Effector memory CD8-positive, alpha-beta T cell (primary cell): Measurements from ENCODE around the gene CCDC70.
"Not testable (repeated sequence)": the region's sequence is repeated elsewhere in the genome, so short reads cannot be mapped to it uniquely, and the experiment has no call there.

Experiments used
- ATAC-seq: fragments of 150-1000 bp; cut with Tn5 transposase; replicated peaks from 2 replicates; pipeline ENCODE4 v1.10.0; 2021; ENCODE audit warnings: mild to moderate bottlenecking, moderate library complexity
- DNase-seq, 3 experiments: peaks; one replicate each; pipeline ENCODE4 v3.0.0; 2021
- H3K27ac Mint-ChIP-seq, 2 donors: one replicate each; pipeline ENCODE4 v1.8.0; 2022; ENCODE audit warnings: mild to moderate bottlenecking in 2 of 2, mixed read lengths in 2 of 2, moderate library complexity in 2 of 2
- H3K27me3 Mint-ChIP-seq, 2 donors: one replicate each; pipeline ENCODE4 v1.8.0; 2022; ENCODE audit warnings: mixed read lengths in 2 of 2
- H3K36me3 Mint-ChIP-seq: one replicate; pipeline ENCODE4 v1.8.0; 2022; ENCODE audit warnings: mild to moderate bottlenecking, moderate library complexity, mixed read lengths; ENCODE audit not compliant: insufficient read depth
- H3K4me1 Mint-ChIP-seq, 2 donors: one replicate each; pipeline ENCODE4 v1.8.0; 2022; ENCODE audit warnings: low read depth in 2 of 2, mixed read lengths in 2 of 2
- H3K4me3 Mint-ChIP-seq, 2 donors: one replicate each; pipeline ENCODE4 v1.8.0; 2022; ENCODE audit warnings: mild to moderate bottlenecking in 2 of 2, mixed read lengths in 2 of 2, moderate library complexity in 2 of 2
- H3K9me3 Mint-ChIP-seq, 2 donors: one replicate each; pipeline ENCODE4 v1.8.0; 2022; ENCODE audit warnings: mixed read lengths in 2 of 2

CCDC70 gene

DNA sequence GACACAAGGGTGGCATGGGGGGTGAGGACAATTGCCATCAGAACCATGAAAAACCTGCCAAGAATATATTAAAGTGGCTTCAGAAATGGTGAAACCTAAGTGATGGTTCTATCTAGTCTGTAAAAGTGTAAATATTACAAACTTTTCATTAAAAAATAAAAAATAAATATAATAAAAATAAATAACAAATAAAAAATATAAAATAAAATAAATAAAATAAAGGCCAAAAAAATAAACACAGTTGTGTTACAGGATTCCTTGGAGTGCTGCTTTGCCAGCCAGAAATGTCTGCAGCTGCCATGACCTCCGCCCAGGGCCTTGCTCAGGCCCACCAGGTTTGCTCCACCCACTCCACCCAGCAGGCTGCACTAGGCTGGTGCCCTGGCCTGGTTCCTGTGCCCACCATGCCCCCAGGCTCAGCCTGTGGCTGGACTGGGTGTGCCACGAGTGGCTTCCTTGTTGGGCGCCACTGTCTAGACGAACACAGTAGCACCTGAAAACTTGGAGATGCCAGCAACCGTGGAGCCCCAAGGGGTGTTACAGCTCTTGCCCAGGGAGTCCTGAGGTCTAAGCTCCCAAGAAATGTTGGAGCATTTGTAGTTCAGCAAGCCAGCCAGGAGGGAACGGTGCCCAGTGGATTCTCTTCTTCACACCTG, 20.9 kb downstream of the CCDC70 start:
- ATAC-seq = no peak
- Mint-ChIP-seq H3K4me3 (no peak overlapping the region), H3K27ac (no peak overlapping the region), H3K4me1 (no peaks in the 10 kb centered on the region), H3K27me3 (peaks cover 0 to 20% of the 10 kb centered on the region in 2 donors), H3K36me3 (no peaks in the 10 kb centered on the region), H3K9me3 (no peaks in the 10 kb centered on the region)
- DNase-seq = no peak

DNA sequence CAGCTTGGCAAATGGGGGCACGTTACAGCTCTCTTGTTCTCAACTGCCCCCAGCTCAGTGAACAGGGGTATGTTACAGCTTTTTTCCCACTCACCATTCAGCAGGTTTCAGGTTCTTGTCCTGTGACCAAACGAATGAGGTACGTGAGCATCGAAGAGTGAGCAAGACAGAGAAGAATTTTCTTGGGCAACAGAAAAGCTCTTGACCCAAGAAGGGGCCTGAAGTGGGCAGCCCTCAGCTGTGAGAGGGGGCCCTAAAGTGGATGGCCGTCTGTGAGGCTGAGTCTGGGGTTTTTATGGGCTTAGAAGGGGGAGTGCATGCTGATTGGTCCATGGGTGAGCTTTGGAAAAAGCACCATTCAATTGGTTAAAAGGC, 21.4 kb downstream of the CCDC70 start:
- no peaks in the 10 kb centered on the region for H3K4me1 Mint-ChIP-seq
- H3K36me3 Mint-ChIP-seq = no peaks in the 10 kb centered on the region
- no peak overlapping the region for H3K4me3 Mint-ChIP-seq
- H3K27ac Mint-ChIP-seq = no peak overlapping the region
- DNase-seq = no peak
- H3K27me3 Mint-ChIP-seq = peaks cover 0 to 16% of the 10 kb centered on the region in 2 donors
- no peaks in the 10 kb centered on the region for H3K9me3 Mint-ChIP-seq
- no peak for ATAC-seq

DNA sequence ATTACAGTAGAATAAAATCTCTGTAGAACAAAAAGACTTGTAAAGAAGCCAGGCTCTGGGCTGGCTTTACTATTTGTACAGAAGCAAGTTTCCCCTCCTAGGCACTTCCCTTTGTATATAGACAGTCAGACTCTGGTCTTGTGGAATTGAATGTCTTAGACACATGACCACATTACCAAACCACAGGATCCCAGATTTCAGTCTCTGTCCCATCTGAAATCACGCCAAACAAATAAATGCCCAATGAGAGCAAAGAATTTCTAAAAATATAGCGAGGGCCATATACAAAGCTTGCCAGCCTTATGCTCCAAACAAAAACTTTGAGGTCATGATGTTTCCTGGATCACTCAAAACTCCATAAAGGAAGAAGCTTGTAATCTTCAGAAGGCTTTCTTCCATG, 23.9 kb downstream of the CCDC70 start:
- DNase-seq (no peak), ATAC-seq (no peak)
- H3K4me1 Mint-ChIP-seq = no peaks in the 10 kb centered on the region
- no peaks in the 10 kb centered on the region for H3K9me3 Mint-ChIP-seq
- no peak overlapping the region for H3K4me3 Mint-ChIP-seq
- no peak overlapping the region for H3K27ac Mint-ChIP-seq
- H3K27me3 Mint-ChIP-seq = peaks cover 0 to 23% of the 10 kb centered on the region in 2 donors
- H3K36me3 Mint-ChIP-seq = no peaks in the 10 kb centered on the region

DNA sequence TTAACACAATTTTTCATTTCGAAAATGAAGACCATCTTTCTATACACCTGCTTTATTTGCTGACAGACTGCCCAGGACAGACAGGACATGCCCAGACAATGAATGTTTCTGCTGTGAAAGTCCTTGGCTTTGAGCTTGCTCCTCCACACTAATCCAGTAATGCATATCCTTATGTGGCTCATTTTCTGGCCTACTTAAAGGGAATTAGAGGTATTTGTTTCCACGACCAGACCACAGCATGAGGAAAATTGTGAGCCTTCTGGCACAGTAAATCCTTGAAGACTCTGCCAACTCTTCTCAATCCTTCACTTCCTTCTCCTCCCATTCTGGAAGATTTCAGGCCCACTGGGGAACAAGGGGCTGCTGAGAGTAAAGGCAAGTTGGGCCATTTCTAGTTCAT, 25.7 kb downstream of the CCDC70 start:
- ATAC-seq (no peak), DNase-seq (no peak)
- Mint-ChIP-seq H3K9me3 (no peaks in the 10 kb centered on the region), H3K27ac (no peak overlapping the region), H3K27me3 (peaks cover 0 to 40% of the 10 kb centered on the region in 2 donors), H3K4me3 (no peak overlapping the region), H3K4me1 (no peaks in the 10 kb centered on the region), H3K36me3 (no peaks in the 10 kb centered on the region)

DNA sequence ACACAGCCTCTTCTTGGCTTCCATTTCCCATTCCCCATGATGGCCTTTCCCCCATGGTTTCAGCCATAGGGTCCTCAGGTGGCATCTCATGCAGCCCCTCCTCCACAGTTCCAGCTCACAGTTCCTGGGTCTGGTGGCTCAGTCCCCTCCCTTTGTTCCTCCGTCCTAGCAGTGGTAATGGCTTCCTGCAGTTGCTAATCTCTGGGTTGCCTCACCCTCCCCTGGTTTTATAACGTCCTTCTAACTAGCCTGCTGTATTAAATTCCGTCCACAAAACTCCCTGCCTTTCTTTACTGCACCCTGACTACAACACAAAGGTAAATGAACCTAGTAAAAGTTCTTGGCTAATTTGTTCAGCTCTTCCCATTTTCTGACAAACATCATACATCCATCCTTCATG, 30.9 kb downstream of the CCDC70 start:
- H3K36me3 Mint-ChIP-seq = no peaks in the 10 kb centered on the region
- DNase-seq (no peak), ATAC-seq (no peak)
- H3K9me3 Mint-ChIP-seq = no peaks in the 10 kb centered on the region
- no peak overlapping the region for H3K4me3 Mint-ChIP-seq
- H3K27ac Mint-ChIP-seq = no peak overlapping the region
- no peaks in the 10 kb centered on the region for H3K4me1 Mint-ChIP-seq
- H3K27me3 Mint-ChIP-seq = peaks cover 20 to 58% of the 10 kb centered on the region in 2 donors

DNA sequence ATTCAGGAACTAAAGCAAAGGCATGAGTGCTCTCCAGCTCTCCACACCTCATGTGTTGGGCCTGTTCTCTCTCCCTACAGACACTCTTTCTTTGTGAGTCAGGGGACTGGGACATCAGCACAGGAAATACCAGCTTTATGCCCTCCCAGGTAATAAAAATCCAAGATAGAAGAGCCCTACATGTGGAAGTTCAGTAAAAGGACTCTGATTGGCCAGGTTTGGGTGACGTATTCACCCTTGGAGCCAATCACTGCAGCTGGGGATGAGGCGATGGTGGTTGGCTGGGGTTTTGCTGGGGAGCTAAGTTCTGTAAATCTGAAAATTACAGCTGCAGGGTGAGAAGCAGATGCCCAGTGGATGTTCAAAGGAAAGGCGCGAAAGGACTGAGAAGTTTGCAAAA, 32.5 kb downstream of the CCDC70 start:
- peaks cover 20 to 58% of the 10 kb centered on the region in 2 donors for H3K27me3 Mint-ChIP-seq
- no peak overlapping the region for H3K4me3 Mint-ChIP-seq
- no peaks in the 10 kb centered on the region for H3K36me3 Mint-ChIP-seq
- H3K4me1 Mint-ChIP-seq = no peaks in the 10 kb centered on the region
- DNase-seq (no peak), ATAC-seq (no peak)
- H3K9me3 Mint-ChIP-seq = no peaks in the 10 kb centered on the region
- no peak overlapping the region for H3K27ac Mint-ChIP-seq

DNA sequence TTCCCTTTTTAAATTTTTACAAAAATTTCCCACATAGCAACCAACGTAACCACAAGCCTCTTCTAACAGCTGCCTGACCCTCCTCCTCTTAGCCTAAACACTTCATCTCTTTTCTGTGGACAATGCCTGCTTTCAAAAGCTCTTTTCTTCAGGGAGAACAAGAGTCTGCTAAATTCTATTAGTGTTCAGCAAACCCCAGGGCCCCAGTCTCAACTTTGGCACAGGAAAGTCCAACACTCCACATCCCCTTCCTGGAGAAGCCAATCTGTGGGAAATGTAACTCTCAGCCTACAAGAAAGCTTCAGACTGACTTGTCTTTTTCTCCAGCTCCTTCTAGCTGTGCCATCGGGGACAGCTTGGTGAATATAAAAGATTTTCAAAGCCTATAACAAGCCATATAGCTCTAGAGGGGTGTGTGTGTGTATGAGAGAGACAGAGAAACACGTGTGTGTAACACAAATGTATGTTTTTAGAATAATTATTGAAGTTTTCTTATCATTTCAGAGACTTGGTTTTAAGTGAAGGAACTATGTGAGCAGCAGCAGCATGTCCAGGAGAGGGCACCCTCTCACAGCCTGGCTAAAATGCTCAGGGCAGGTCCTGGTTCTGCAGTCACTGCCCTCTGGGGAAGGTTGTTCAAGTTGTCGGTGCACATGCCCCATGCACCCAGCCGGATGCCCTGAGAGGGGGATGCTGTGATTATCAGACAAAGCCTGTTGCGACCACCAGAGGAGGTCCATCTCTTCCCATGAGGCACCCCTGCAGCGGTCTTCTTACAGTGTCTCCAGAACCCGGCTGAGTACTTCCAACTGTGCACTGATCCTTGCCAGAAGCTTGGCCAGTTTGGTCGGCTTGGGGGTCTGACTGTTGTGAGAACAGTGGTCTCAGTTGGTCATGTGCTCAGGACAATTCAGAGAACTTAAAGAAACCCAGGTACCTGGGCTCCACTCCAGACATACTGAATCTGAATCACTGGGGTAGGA, 34.4 kb downstream of the CCDC70 start:
- no peaks in the 10 kb centered on the region for H3K4me1 Mint-ChIP-seq
- ATAC-seq (peak; percentile 50), DNase-seq (peak; percentile 5 to 13 (median 12))
- peaks cover 20 to 45% of the 10 kb centered on the region in 2 donors for H3K27me3 Mint-ChIP-seq
- no peak overlapping the region for H3K4me3 Mint-ChIP-seq
- H3K27ac Mint-ChIP-seq = no peak overlapping the region
- no peaks in the 10 kb centered on the region for H3K9me3 Mint-ChIP-seq
- H3K36me3 Mint-ChIP-seq = no peaks in the 10 kb centered on the region

DNA sequence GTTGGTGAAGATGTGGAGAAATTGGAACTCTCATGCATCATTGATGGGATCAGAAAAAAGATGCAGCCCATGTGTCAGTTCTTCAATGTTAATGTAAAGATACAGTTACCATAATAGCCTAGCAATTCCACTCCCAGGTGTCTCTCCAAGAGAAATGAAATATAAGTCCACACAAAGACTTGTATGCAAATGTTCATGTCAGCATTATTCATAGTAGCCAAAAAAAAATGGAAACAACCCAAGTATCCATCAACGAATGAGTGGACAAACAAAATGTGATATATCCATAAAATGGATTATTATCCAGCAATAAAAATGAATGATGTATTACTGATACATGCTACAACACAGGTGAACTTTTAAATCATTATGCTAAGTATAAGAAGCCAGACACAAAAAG, 38.7 kb downstream of the CCDC70 start:
- Mint-ChIP-seq H3K36me3 (no peaks in the 10 kb centered on the region), H3K27ac (no peak overlapping the region), H3K9me3 (no peaks in the 10 kb centered on the region), H3K27me3 (peaks cover 6 to 12% of the 10 kb centered on the region in 2 donors), H3K4me3 (no peak overlapping the region), H3K4me1 (peaks cover 2 to 4% of the 10 kb centered on the region in 2 donors)
- ATAC-seq (no peak), DNase-seq (no peak)

DNA sequence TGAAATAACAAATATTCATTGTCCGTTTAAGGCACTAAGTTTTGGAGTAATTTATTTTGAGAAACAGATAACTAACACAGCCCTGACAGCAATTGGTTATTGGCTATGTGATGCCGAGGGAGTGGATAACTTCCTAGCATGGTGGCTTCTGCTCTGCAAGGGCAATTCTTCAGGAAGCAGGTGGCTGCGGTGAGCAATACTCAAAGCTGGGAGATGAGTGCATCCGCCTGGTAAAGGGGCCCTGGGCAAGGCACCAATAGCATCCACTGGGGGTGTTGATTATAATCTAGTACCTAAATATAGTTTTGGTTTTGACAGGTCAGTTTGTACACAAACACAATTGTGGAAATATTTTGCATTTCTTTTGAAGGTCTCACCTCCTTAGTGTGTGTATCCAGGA, 41.0 kb downstream of the CCDC70 start:
- DNase-seq (no peak), ATAC-seq (no peak)
- Mint-ChIP-seq H3K4me1 (peaks cover 2 to 4% of the 10 kb centered on the region in 2 donors), H3K27ac (no peak overlapping the region), H3K9me3 (no peaks in the 10 kb centered on the region), H3K36me3 (no peaks in the 10 kb centered on the region), H3K4me3 (no peak overlapping the region), H3K27me3 (no peaks in the 10 kb centered on the region)

DNA sequence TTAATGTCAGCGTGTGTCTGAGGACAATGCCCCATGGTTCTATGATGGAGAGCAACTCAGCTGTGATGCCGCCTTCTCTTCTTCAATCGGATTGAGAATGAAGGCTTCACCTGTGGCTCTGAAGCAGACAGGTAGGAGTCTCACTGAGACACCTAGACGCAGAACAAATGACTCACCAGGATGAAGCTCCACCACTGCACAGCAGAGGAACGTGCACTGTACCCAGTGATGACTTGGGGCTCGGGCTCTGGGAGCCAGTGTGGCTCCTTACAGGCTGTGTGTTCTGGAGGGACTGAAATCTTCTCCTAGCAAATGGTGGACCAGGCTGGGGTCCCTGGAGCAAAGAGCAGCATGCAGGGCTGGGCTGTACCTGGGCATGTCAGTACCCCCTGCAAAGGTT, 44.0 kb downstream of the CCDC70 start:
- Mint-ChIP-seq H3K9me3 (no peaks in the 10 kb centered on the region), H3K27me3 (no peaks in the 10 kb centered on the region), H3K36me3 (no peaks in the 10 kb centered on the region), H3K4me3 (no peak overlapping the region), H3K27ac (no peak overlapping the region), H3K4me1 (peaks cover 12 to 14% of the 10 kb centered on the region in 2 donors)
- ATAC-seq (no peak), DNase-seq (no peak)

DNA sequence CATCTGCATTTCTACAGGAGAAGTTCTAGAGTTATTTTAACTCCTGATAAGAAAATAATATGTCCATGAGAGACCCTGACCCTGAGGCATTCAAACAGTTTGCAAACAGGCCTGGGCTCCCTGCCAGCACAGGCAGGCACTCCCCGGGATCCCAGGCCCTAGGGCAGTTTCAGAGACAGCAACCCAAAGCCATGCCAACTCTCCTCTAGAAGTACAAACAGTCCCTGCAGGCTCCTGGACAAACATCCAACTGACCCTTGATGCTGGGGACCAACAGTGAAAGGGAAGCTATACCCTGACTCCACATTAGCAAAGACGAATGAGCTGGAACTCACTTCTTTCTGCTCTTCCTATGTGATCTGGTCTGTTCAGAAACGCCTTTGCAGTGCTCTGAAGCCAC, 44.8 kb downstream of the CCDC70 start:
- H3K27me3 Mint-ChIP-seq = no peaks in the 10 kb centered on the region
- no peak for DNase-seq
- ATAC-seq = no peak
- H3K4me3 Mint-ChIP-seq = no peak overlapping the region
- H3K4me1 Mint-ChIP-seq = peaks cover 12 to 14% of the 10 kb centered on the region in 2 donors
- H3K36me3 Mint-ChIP-seq = no peaks in the 10 kb centered on the region
- no peaks in the 10 kb centered on the region for H3K9me3 Mint-ChIP-seq
- H3K27ac Mint-ChIP-seq = no peak overlapping the region

DNA sequence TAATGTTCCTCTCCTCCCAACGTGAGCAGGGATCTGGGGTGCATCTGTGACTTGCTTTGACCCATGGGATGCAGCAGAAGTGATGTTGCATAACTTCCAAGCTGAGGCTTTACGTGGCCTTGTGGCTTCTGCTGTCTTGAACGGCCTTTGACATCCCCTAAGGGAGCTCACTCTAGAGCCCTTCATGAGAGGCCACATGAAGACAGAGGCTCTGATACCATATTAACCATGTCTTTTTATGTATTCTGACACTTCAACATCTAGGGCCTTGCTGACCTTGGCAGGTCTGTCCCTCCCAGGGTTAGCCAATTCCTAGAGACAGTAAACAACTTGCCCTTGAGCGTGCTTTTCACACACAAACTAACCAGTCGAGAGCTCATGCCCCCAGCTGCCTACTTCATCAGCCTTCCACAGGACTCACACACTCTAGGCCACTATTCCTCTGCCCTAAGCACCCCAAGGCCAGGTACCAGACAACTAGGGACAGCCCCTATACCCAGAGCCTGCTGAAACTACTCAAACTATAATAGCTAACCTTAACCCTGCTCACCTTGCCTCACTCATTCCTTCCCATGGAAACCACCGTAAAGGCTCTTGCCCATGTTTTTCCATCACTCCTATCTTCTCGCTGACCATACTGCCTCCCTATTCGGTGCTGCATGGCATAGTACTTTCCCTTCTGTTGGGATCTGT, 45.4 kb downstream of the CCDC70 start:
- peaks cover 12 to 14% of the 10 kb centered on the region in 2 donors for H3K4me1 Mint-ChIP-seq
- no peak for ATAC-seq

DNA sequence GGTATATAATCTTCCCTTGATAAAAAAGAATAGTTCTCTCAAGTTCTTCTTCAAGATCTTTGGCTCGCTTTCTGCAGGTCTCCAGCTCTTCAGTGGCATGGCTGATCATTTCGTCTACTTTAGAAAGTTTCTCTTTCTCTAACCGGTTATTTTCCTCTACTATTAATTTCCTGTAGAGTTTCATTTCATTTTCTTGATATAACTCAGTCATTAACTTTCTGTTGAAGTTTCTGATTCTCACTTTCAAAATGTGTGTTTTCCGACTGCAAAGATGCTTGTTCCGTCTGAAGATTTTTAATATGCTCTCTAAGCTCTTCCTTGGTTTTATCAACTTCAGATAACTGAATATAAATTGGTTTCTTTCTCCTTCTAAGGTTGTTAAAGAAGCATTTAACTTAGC, 47.5 kb downstream of the CCDC70 start:
- not testable (repeated sequence) for H3K27me3 Mint-ChIP-seq, ATAC-seq, DNase-seq, H3K36me3 Mint-ChIP-seq, H3K9me3 Mint-ChIP-seq
- Mint-ChIP-seq H3K27ac (peak overlapping the region; percentile 12 to 90), H3K4me1 (peaks cover 10% of the 10 kb centered on the region in 2 donors), H3K4me3 (peak overlapping the region; percentile 49 to 66)

More for the DNA sequence above, 45.4 kb downstream of the CCDC70 start:
- no peak overlapping the region for H3K27ac Mint-ChIP-seq
- no peaks in the 10 kb centered on the region for H3K27me3 Mint-ChIP-seq
- no peaks in the 10 kb centered on the region for H3K36me3 Mint-ChIP-seq
- no peak overlapping the region for H3K4me3 Mint-ChIP-seq
- DNase-seq = no peak
- H3K9me3 Mint-ChIP-seq = no peaks in the 10 kb centered on the region
